Measurements from ENCODE around the gene REELD1. TPM values are rescaled to one million over a fixed set of nuclear protein-coding genes. Genes with fewer than 3 reads are reported as not detected.

REELD1 gene
- total and polyA plus RNA-seq, 9 of the 15 experiments (the other 6 are each of a cell fraction or from before 2014, with no cell fraction given): not detected

DNA sequence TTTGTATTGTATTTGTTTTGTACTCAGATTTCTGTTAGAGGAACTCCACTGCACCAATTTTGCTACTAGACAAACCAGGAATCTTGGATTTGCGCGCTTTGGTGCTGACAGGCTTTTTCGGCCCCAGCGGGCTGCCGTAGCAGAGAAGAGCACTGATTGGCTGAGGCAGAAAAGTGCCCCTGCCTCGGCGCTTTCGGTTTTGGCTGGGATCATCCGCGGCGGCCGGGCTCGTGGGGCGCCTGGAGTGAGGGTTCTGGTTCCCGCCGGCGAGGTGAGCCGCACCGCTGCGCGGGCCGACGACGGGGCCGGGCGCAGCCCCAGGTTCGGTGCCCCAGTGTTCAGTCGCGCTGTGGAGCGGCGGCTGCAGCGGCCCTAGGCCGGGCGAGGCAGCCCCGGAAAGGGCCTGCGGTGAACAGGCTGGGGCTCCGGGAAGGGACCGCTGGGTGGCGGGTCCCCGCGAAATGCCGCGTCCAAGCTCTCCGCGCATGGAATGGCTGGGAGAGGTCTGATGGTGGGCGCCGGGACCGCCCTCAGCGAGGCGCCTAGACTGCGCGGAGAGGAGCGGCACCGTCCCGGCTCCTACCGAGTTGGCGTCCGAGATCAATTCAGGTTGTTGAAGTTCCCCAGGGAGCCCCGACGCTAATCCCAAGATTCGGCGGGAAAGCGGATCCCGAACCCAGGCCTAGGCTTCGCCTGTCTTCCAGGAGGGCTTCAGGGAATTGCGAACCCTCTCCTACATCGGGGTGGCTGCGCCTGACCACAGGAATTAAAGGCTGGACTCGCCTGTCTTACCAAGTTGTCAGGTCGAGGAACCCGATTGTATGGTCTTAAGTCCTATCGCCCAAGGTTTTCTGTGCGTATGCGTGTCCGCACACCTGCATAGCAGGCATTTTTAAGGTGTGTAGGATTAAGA, 38.5 kb upstream of the REELD1 start, which contains the start of gene LSM6 (continued):
- TF ChIP-seq BACH1 (tag; IDR thresholded peaks at IDR 0.05) (no peak), SNRNP70 (optimal IDR thresholded peaks at IDR 0.05; ENCODE audit: low read depth, low read length) (no peak), U2AF1 (optimal IDR thresholded peaks at IDR 0.05; ENCODE audit: low read depth, low read length) (no peak), LCOR (CRISPR knock-in tag; IDR thresholded peaks at IDR 0.05) (peak; percentile 73), NEUROD1 (IDR thresholded peaks at IDR 0.05; ENCODE audit: borderline replicate concordance, low read depth, low read length, partially characterized antibody) (peak; percentile 54), ZNF175 (CRISPR knock-in tag; IDR thresholded peaks at IDR 0.05; ENCODE audit: low read depth) (no peak), NBN (IDR thresholded peaks at IDR 0.05; ENCODE audit: low read depth) (no peak), NFE2L1 (tag; IDR thresholded peaks at IDR 0.05; ENCODE audit: borderline replicate concordance, low read depth) (no peak), CXXC5 (CRISPR knock-in tag; IDR thresholded peaks at IDR 0.05) (peak; percentile 48; the same call in 1 of the 2 replicates), TCF3 (CRISPR knock-in tag; IDR thresholded peaks at IDR 0.05) (no peak), ZNF274 (IDR thresholded peaks at IDR 0.05; ENCODE audit: borderline replicate concordance, low read depth, low read length) (no peak)
- TF ChIP-seq, protein P1, sequence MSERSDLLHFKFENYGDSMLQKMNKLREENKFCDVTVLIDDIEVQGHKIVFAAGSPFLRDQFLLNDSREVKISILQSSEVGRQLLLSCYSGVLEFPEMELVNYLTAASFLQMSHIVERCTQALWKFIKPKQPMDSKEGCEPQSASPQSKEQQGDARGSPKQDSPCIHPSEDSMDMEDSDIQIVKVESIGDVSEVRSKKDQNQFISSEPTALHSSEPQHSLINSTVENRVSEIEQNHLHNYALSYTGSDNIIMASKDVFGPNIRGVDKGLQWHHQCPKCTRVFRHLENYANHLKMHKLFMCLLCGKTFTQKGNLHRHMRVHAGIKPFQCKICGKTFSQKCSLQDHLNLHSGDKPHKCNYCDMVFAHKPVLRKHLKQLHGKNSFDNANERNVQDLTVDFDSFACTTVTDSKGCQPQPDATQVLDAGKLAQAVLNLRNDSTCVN (CRISPR knock-in tag; IDR thresholded peaks at IDR 0.05): no peak
- TF ChIP-seq, protein P2, sequence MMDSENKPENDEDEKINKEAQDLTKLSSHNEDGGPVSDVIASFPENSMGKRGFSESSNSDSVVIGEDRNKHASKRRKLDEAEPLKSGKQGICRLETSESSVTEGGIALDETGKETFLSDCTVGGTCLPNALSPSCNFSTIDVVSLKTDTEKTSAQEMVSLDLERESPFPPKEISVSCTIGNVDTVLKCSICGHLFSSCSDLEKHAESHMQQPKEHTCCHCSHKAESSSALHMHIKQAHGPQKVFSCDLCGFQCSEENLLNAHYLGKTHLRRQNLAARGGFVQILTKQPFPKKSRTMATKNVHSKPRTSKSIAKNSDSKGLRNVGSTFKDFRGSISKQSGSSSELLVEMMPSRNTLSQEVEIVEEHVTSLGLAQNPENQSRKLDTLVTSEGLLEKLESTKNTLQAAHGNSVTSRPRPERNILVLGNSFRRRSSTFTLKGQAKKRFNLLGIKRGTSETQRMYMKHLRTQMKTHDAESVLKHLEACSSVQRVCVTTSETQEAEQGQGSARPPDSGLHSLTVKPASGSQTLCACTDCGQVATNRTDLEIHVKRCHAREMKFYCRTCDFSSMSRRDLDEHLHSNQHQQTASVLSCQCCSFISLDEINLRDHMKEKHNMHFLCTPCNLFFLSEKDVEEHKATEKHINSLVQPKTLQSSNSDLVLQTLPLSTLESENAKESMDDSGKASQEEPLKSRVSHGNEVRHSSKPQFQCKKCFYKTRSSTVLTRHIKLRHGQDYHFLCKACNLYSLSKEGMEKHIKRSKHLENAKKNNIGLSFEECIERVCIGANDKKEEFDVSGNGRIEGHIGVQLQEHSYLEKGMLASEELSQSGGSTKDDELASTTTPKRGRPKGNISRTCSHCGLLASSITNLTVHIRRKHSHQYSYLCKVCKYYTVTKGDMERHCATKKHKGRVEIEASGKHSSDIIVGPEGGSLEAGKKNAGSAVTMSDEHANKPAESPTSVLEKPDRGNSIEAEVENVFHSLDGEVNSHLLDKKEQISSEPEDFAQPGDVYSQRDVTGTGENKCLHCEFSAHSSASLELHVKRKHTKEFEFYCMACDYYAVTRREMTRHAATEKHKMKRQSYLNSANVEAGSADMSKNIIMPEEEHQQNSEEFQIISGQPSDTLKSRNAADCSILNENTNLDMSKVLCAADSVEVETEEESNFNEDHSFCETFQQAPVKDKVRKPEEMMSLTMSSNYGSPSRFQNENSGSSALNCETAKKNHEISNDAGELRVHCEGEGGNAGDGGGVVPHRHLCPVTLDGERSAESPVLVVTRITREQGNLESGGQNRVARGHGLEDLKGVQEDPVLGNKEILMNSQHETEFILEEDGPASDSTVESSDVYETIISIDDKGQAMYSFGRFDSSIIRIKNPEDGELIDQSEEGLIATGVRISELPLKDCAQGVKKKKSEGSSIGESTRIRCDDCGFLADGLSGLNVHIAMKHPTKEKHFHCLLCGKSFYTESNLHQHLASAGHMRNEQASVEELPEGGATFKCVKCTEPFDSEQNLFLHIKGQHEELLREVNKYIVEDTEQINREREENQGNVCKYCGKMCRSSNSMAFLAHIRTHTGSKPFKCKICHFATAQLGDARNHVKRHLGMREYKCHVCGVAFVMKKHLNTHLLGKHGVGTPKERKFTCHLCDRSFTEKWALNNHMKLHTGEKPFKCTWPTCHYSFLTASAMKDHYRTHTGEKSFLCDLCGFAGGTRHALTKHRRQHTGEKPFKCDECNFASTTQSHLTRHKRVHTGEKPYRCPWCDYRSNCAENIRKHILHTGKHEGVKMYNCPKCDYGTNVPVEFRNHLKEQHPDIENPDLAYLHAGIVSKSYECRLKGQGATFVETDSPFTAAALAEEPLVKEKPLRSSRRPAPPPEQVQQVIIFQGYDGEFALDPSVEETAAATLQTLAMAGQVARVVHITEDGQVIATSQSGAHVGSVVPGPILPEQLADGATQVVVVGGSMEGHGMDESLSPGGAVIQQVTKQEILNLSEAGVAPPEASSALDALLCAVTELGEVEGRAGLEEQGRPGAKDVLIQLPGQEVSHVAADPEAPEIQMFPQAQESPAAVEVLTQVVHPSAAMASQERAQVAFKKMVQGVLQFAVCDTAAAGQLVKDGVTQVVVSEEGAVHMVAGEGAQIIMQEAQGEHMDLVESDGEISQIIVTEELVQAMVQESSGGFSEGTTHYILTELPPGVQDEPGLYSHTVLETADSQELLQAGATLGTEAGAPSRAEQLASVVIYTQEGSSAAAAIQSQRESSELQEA (IDR thresholded peaks at IDR 0.05; ENCODE audit: low read depth): peak; percentile 95
- TF ChIP-seq, protein P3, sequence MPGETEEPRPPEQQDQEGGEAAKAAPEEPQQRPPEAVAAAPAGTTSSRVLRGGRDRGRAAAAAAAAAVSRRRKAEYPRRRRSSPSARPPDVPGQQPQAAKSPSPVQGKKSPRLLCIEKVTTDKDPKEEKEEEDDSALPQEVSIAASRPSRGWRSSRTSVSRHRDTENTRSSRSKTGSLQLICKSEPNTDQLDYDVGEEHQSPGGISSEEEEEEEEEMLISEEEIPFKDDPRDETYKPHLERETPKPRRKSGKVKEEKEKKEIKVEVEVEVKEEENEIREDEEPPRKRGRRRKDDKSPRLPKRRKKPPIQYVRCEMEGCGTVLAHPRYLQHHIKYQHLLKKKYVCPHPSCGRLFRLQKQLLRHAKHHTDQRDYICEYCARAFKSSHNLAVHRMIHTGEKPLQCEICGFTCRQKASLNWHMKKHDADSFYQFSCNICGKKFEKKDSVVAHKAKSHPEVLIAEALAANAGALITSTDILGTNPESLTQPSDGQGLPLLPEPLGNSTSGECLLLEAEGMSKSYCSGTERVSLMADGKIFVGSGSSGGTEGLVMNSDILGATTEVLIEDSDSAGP (CRISPR knock-in tag; IDR thresholded peaks at IDR 0.05): no peak

All from K562 (cell line).